Transverse colon (tissue), 4 donors: ENCODE results near the gene UMOD. TPM values are rescaled to one million over a fixed set of nuclear protein-coding genes. Genes with fewer than 3 reads are reported as not detected.

Experiments
- DNase-seq: peaks from one replicate; pipeline ENCODE4 v3.0.0-alpha.2; 2019
- H3K27ac ChIP-seq, 4 donors: fragments of 200-600 bp; sonication (generic); 2 replicates each; pipeline ENCODE4 v1.5.1; 2016 to 2018; ENCODE audit warnings: inconsistent platforms in 4 of 4
- H3K27me3 ChIP-seq: fragments of 200-600 bp; sonication (generic); 2 replicates; pipeline ENCODE4 v1.5.1; 2017; ENCODE audit warnings: inconsistent platforms
- H3K36me3 ChIP-seq, 4 donors: fragments of 200-600 bp; sonication (generic); 2 replicates each; pipeline ENCODE4 v1.5.1; 2017 to 2019; ENCODE audit warnings: inconsistent platforms in 4 of 4
- H3K4me1 ChIP-seq, 4 donors: fragments of 200-600 bp; sonication (generic); 2 replicates each; pipeline ENCODE4 v1.5.1; 2017 to 2020; ENCODE audit warnings: inconsistent platforms in 4 of 4
- H3K4me3 ChIP-seq, 4 donors: fragments of 200-600 bp; sonication (generic); 1 replicate in 1 of 4; 2 replicates in 3 of 4; pipeline versions ENCODE4 v1.5.1 to v1.6.1; 2017 to 2019; ENCODE audit warnings: inconsistent platforms in 4 of 4
- H3K9me3 ChIP-seq, 2 donors: fragments of 200-600 bp; sonication (generic); 2 replicates each; pipeline ENCODE4 v1.5.1; 2017 to 2019; ENCODE audit warnings: inconsistent platforms in 2 of 2
- EP300 ChIP-seq: sonication (generic); formaldehyde crosslinking; IDR thresholded peaks from one replicate; pipeline ENCODE4 v1.6.1; 2017; ENCODE audit warnings: antibody characterized with exemption, low read depth
- POLR2A ChIP-seq: fragments of 450-650 bp; IDR thresholded peaks from one replicate; pipeline ENCODE4 v1.6.1; 2016; ENCODE audit warnings: antibody characterized with exemption, mild to moderate bottlenecking, moderate library complexity
- POLR2AphosphoS5 ChIP-seq, 3 donors: sonication (generic); formaldehyde crosslinking; IDR thresholded peaks; one replicate each; pipeline ENCODE4 v1.6.1; 2016; ENCODE audit warnings: antibody characterized with exemption in 3 of 3
- WGBS, 2 donors: methylation state at CpG; one replicate each; pipeline ENCODE4 v1.1.5; 2018; ENCODE audit warnings: low coverage in 1 of 2; 5-methylcytosine and 5-hydroxymethylcytosine counted together
- in situ Hi-C, 4 donors: fragments of 200-750 bp; cut with MboI; loops; one replicate each; pipeline versions ENCODE4 v1.15.0 to v1.15.1; 2017; ENCODE audit warnings: low sequenced_read_pairs in 3 of 4, low pct_ligation_motif_present in 1 of 4, low pct_unique_long_range_greater_than_20kb in 1 of 4
- intact Hi-C: fragments of 100-400 bp; cut with DNase I; formaldehyde crosslinking; loops from one replicate; pipeline ENCODE4 v1.15.1; 2023; ENCODE audit warnings: low total_unique reads
- total RNA-seq, 4 donors: library from RNA; depleted of rRNA; stranded (reverse); fragments of >200 nt; gene quantifications; one replicate each; pipeline ENCODE4 v1.1.0, GENCODE V29; 2016
- TF ChIP-seq, protein P1 (sequence below), 5 experiments: fragments of 200-600 bp in 3 of 5; fragments of 450-650 bp in 2 of 5; sonication (generic) in 3 of 5; IDR thresholded peaks; 1 replicate in 2 of 5; 2 replicates in 3 of 5; pipeline ENCODE4 v1.5.1; 2016 to 2017; ENCODE audit warnings: antibody characterized with exemption in 5 of 5, inconsistent platforms in 3 of 5, mild to moderate bottlenecking in 2 of 5, moderate library complexity in 1 of 5

The UMOD gene
- total RNA-seq, 4 donors from 2014 or later = not detected

DNA sequence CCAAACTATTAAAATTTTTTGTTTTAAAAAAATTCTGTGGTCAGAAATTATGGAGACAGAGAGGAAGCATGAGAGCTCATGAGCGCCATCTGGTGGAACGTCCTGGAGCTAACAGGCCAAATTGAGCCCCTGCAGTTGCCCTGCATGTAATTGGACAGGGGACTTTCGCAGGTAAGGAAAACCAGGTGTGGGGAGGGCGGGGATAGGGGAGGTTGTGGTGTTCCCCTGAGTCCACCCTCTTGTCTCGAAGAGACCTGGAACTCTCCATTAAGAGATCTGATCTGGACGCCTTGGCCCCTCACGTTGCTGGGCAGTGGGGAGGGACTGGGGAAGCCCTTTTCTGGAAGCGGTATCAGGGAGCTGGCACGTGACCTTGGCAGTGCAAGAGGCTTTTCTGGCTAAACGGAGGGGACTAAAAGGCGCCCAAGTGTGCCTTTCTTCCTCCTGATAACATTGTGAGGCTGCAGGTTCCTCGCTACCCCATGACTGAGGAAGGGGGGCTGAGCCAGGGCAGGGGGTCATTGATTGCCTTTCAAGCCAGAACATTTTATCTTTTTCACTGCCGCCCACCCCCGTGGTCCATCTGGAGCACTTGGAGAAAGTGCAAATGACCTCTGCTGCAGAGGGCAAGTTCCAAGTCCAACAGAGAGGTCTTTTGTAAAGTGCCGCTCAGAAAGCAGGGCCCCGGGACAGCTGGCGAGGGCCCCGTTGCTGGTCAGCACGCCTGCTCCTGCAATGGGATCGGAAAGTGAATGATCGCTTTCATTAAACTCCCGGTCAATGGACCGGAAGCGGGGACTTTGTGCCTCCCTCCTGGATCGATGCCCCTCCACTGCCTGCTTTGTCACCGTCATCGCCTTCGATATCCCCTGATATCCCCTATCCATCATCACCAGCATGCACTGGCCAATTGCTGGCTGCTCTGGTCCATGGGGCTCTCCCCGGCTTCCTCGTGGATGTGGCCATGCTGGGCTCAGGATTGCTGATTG, 33.6 kb upstream of the UMOD start:
- no peaks in the 10 kb centered on the region for H3K36me3 ChIP-seq
- no peak overlapping the region for H3K27ac ChIP-seq
- H3K27me3 ChIP-seq = peaks cover 8% of the 10 kb centered on the region
- no peak overlapping the region for H3K4me3 ChIP-seq
- intact Hi-C loops (no loop called here), in situ Hi-C loops (loop anchor here in 3 of 4 donors (10.0 to 25.0 kb wide), 4 partner anchors 474 to 824 kb away; partner anchors contain the start of gene VPS35L (in 1 of the 3))
- WGBS, 2 donors = 10 to 47% methylated on average over 4 to 30 of the region's 30 CpGs
- H3K9me3 ChIP-seq = no peaks in the 10 kb centered on the region
- peak; percentile 64 for DNase-seq
- TF ChIP-seq, protein P1, sequence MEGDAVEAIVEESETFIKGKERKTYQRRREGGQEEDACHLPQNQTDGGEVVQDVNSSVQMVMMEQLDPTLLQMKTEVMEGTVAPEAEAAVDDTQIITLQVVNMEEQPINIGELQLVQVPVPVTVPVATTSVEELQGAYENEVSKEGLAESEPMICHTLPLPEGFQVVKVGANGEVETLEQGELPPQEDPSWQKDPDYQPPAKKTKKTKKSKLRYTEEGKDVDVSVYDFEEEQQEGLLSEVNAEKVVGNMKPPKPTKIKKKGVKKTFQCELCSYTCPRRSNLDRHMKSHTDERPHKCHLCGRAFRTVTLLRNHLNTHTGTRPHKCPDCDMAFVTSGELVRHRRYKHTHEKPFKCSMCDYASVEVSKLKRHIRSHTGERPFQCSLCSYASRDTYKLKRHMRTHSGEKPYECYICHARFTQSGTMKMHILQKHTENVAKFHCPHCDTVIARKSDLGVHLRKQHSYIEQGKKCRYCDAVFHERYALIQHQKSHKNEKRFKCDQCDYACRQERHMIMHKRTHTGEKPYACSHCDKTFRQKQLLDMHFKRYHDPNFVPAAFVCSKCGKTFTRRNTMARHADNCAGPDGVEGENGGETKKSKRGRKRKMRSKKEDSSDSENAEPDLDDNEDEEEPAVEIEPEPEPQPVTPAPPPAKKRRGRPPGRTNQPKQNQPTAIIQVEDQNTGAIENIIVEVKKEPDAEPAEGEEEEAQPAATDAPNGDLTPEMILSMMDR (IDR thresholded peaks at IDR 0.05) = peak; percentile 63 to 88 (median 84)
- no peak for TF ChIP-seq POLR2AphosphoS5 (IDR thresholded peaks at IDR 0.05)
- no peaks in the 10 kb centered on the region for H3K4me1 ChIP-seq

DNA sequence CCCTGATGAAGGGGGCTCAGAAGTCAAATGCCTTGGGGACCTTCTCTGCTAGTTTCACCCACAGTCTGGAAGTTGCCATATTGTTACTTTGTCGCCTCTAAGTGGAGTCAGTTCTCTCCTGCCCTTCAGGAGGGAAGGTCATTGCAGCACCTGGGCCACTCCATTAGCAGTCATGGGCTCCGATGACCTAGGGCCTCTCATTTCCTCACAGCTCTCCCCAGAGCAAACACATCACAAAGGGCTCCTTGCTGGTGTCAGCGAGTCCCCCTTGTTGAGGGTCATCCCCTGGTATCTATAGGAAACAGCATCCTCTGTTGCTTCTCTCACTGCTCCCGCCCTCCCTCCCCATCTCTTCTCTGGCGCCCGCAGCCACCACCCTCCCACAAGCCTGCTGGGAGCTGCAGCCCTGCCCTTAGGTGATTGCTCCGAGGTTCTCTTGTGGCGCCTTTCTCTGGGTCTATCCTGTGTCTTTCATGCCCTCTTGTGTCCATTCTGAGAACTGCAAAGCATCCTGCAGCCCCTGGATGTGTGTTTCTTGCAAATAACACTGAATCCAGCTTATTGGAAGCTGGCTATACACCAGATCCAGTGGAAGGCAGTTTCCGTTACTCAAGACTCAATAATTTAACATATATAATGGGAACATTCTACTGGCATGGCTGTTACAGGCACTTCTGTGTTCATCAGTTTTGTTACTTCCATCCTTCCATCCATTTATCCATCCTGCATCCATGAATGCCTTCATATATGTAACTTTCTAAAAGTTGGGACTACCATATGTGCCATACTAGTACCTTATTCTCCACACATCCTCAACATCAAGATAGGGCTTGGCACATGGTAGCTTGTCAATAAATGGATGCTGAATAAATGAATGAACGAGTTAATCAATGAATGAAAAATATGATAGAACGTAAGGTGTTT, 30.9 kb upstream of the UMOD start:
- WGBS, 2 donors = 32 to 40% methylated on average over 5 to 10 of the region's 11 CpGs
- Histone ChIP-seq H3K4me3 (no peak overlapping the region), H3K27me3 (peaks cover 8% of the 10 kb centered on the region), H3K27ac (no peak overlapping the region), H3K9me3 (no peaks in the 10 kb centered on the region), H3K36me3 (no peaks in the 10 kb centered on the region), H3K4me1 (no peaks in the 10 kb centered on the region)
- DNase-seq = peak; percentile 47
- TF ChIP-seq EP300 (no peak), POLR2A (no peak), POLR2AphosphoS5 (IDR thresholded peaks at IDR 0.05) (no peak)
- TF ChIP-seq, protein P1 (IDR thresholded peaks at IDR 0.05) = peak; percentile 63 to 79 (median 73)
- in situ Hi-C loops (loop anchor here (5.0 to 25.0 kb wide), 5 partner anchors 471 to 821 kb away; partner anchors contain the start of gene VPS35L (in 1 of the 4)), intact Hi-C loops (loop anchor here (5.0 kb wide), 1 partner anchor 471 kb away; no protein-coding TSS in a partner anchor)

DNA sequence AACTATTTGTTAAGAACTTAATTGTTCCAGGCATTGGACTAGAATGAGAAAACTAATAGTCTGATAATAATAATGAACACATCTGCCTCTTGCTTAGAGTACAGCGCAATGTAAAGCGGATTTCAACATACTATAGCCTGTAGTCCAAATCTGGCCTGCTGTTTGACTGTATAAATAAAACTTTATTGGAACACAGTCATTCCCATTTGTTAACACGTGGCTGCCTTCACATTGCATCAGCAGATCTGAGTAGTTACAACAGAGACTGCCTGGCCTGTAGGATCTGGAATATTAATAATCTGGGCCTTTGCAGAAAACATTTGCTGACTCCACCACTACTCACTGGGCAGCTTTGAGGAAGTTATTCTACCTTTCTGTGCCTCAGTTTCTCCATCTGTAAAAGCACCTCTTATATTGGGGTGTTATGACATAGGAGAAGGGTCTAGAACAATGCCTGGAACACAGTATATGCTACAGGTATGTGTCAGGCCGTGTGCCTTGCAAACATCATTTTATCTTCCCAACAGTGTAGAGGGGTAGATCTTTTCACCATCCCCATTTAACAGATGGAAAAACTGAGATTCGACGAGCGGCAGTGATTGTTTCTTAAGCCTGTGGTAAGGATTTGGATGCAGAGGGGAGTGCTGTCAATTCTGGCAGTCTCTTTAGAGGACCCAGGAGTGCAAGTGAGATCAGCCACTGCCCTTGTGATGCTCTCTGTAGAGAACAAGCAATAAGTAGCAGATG, 29.9 kb upstream of the UMOD start:
- no peak overlapping the region for H3K27ac ChIP-seq
- no peaks in the 10 kb centered on the region for H3K9me3 ChIP-seq
- H3K27me3 ChIP-seq = peaks cover 8% of the 10 kb centered on the region
- no peak for TF ChIP-seq POLR2A
- TF ChIP-seq, protein P1 (IDR thresholded peaks at IDR 0.05) = no peak
- no peak for TF ChIP-seq POLR2AphosphoS5 (IDR thresholded peaks at IDR 0.05)
- TF ChIP-seq EP300 = no peak
- no peak overlapping the region for H3K4me3 ChIP-seq
- no peaks in the 10 kb centered on the region for H3K36me3 ChIP-seq
- in situ Hi-C loops (loop anchor here (5.0 to 25.0 kb wide), 5 partner anchors 470 to 820 kb away; partner anchors contain the start of gene VPS35L (in 1 of the 4)), intact Hi-C loops (loop anchor here (5.0 kb wide), 1 partner anchor 470 kb away; no protein-coding TSS in a partner anchor)
- 90 to 91% methylated on average over 2 to 7 of the region's 7 CpGs for WGBS, 2 donors
- DNase-seq = no peak
- H3K4me1 ChIP-seq = no peaks in the 10 kb centered on the region
